COLO668 (cell line): ENCODE measurements around the gene AUTS2.

Experiments used
- DNase-seq: peaks from one replicate; lab custom pipeline; 2025; ENCODE audit not compliant: unreplicated experiment; lab: John Stamatoyannopoulos, UW

AUTS2 gene

DNA sequence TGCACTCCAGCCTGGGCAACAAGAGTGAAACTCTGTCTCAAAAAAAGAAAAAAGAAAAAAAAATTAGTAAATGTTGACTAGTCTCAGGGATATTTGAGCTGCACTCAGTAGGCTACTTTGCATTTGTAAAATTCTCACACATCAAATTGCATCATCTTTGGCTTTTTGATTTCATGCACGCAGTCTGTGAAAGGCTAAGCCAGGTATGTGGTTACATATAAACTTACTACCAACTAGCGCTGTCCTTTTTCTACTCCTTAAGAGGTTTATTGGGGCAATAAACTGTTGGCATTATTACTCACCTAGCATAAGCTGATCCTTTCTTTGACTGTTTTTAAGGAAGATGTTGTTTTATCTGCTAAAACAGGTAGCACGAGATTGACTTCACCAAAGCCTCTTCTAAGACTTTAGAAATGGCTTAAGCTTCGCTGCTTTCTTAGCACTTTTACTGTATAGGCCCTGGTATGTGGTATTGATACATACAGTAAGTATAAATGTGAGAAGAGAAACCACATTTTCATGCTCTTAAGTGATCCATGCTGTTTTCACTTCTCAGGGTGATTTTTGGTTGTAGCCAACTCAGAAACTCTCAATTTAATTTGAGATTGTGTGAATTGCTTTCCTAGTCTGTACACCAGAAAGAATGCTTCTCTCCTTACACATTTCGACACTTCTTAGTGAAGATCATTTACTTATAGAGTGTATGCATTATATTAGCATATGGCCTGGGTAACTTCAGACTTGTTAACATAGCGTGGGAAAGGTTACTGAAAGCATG, 323.9 kb downstream of the AUTS2 start:
- DNase-seq, result no peak

DNA sequence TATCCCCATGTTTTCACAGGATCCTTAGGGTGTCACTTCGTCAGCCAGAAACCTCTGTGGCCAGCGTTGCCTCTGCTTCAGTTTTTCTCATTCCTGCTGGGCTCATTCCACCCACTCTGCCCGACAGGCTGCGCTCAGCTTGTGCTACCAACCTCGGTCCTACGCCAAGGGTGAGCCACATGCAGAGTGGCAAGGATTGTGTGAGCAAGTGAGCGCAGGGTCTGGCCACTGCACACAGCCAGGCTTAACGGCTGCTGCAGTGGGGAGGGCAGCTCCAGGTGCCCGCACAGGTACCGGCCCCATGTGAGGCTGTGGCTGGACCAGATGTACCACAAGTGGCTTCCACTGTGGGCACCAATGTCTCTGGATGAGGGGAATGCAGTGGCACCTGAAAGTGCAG, 329.2 kb downstream of the AUTS2 start:
- DNase-seq, result no peak

DNA sequence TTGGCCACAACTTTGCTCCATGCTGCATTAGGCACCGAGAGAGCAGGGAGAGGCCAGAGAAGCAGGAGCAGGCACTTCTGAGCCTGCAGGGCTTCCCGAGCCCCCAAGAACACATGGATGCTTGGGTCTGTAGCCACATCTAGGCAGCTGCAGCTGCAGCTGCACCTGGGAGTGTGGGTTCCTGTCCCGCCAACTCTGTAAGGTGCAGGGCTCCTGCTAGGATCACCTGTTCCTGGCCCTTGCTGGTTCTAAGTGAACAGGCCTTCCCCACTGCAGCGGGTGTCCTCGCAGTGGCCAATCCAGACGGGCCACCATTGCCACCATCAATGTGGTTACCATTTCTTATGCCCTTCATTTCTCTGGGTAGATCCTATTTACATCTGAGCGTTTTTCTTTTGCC, 330.3 kb downstream of the AUTS2 start:
- DNase-seq, result no peak

DNA sequence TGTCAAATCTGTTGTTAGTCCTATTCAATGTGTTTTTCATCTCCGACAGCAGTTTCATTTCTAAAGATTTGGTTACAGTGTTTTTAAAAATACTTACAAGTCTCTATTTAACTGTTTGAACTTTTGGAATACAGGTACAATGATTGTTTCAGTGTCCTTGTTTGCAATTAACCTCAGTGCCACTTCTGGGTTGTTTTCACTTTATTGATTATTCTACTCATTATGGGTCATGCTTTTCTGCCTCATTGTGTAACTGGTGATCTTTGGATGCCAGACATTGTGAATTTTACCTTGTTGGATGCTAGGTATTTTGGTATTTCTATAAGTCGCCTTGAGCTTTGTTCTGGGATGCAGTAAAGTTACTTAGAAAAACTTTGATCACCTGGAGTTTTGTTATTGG, 331.3 kb downstream of the AUTS2 start:
- DNase-seq, result no peak

DNA sequence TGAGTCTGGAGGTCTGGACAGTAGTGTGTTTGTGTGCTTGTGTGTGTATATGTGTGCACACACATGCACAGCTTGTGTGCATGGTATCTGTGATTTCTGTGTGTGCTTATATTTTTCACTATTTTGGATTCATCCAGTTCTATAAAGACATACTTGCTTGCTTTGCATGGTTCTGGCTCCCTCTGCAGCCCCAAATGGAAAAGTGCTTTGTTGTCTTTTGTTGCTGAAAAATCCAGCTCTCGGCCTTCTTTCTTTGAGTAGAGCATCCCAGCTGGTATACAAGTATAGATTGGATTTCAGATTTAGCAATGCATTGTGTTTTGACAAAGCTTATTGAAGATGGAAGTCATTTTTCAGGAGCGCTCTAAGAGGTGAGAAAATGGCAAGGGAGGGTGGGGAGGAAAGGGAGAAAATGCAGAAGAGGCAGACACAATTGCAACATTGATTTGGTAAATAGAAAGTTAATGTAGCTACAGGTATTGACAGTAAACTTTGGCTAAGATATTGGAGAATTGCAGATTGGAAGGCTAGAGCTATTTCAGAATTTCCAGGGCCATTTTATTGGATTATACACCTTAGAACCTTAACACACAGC, 333.9 kb downstream of the AUTS2 start:
- DNase-seq, result peak; percentile 21

DNA sequence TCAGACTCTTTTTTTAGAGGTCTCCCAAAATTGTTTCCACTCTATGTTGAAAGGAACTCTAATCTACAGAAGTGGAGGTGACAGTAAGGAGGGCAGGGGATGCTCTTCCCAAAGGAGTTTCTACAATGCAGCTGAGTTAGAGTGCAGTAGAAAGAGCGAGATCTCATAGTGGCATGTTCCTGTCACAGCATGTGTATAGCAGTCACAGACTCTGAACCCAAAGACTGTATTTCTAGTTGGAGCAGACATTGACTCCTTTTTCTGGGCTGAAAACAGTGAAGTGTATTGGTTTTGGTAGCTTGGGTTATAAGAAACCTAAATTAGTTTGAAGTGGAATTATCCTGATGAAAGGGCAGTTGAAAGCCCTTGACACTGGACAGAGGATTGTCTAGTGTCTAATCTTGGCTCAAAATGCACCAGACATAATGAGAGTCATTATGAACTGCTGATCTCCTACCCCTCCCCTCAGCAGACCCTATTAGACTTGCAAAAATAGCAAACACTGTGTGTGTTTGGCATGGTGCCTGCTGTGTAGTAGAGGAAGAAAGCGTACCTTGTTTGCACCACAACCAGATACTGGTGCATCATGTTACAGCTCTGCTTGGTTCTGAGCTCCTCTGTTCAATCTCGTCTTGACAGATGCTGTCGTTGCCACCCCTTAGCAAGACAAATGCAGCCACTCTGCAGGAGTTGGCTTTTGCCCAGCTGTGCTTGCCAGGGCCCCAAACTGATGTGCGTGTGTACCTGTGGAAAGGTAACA, 336.0 kb downstream of the AUTS2 start:
- peak; percentile 44 for DNase-seq

DNA sequence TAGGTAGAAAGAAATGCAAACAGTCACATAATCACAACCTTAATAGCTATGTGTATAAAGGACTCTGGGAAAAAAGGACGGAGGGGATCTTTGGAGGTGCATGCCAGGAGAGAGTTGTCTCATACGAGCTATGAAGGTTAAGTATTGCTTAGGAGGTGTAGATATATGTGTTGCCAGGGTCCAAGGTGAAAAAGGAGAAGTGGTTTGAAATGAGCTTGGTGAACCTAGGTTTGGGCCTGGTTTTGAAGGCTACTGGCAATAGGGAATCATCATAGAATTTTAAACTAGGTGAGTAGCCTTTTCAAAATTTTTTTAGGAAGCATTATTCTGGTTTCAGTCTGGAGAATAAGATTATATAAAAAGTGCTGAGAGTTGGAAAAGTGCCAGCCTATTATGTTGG, 336.8 kb downstream of the AUTS2 start:
- no peak for DNase-seq

DNA sequence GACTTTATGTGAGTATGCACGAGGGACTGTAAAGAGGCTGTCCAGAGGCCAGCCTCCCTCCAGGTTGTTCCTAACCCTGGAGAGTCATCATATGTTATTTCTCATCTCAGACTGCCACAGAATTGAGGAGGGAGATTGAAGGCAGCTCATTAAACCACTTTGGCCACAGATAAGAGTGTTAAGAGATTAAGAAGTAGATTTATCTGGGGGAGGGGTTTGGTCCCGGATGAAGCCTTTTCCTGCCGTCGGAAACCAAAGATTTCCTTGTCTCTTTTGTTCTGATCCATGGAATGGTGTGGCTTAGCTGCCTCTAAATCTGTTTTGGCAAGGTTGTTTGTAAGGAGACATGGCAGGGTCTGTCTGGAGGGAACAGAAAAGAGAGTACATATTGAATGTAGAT, 338.8 kb downstream of the AUTS2 start:
- no peak for DNase-seq

DNA sequence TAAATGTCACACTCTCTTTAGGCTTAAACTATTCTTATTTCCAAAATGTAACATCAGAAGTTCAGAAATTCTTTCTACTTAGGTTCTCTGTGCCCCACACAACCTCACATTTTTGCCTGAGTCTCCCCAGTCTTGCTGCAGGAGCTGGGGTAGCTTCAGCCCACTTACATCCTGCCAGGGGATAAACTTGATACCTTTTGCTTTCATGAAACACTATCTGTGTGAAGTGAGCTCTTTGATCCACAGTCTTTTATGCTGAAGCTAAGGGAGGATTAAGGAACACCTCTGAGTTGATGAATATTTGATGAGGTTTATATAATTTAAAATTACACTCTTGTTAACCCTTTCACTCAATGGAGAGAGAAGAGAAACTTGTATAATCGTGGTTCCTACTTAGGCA, 341.0 kb downstream of the AUTS2 start:
- DNase-seq, result no peak

DNA sequence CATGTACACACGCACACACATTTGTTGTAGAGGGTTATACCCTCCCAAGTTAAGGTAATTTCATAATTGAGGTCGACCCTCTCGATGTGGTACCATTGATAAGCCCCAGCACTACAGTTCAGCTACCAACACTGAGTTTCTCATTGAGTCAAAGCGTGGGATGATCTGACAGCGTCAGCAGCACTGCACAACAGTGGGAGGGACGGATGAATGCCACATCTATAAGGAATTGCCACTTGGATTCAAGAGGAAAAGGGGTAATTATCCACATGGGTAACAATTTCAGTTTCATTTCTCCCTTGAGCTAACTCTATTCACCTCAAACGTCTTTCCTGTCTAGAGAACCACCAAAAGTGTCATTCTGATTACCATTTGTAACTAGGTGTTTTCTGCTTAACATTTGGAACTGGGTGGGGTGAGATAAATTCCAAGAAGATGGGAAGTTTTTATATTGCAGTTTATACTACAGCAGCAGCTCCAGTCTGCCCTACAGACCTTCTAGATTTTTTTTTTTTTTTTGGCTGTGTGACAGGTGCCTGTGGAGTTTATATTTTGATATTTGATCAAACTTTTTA, 342.9 kb downstream of the AUTS2 start:
- DNase-seq, result no peak

DNA sequence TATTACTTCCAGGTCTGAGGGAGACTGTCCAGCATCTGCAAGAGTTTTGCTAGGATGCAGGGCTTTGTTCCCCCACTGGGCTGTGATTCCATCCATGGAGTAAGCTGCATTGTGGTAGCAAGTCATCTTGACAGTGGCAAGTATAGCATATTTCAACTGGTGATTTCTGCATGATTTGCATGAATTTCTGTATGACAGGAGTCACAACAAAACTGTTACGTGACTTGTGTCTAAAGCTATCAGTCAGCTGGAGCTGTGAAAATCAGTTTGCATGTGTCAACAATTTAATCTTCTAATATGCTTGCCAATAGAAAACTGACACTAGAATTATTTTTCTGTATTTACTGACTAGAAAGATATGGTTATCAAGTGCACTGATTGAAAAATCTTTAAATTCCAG, 344.3 kb downstream of the AUTS2 start:
- DNase-seq, result no peak

DNA sequence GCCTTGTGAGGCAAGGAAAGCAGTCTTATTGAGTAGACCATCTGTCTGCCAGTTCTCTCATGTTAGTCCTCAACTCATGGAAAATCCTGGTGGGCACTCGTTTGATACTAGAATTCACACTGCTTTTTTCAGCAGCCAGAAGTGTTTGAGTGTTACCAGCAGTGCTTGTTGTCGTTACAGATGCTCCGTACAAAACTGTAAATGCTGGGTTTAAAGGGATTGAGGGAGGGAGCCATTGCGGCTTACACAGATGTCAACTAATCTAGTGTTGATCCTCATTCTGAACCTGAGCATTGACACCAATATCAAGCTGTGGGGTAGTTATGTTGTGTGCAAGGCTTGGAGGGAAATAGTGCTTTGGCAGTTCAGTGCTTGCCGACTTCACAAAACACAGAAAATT, 348.6 kb downstream of the AUTS2 start:
- no peak for DNase-seq

DNA sequence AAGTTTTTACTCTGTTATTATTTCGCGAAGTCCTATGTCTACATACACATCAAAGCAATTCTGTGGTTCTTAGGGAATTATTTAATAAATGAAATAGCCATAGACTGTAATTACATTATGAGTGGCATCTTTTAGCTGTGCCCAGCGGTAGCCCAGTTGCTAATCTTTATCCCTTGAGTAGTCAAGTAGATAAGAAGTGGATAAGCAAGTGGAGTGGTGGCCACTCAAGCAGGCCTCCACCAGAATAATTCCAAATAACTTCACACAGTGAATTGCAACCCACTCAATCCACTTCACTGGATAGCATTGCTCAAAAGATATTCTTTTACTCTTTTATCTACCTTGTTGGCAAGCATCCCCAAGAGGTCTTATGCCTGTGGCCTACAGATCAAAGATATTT, 349.7 kb downstream of the AUTS2 start:
- no peak for DNase-seq

DNA sequence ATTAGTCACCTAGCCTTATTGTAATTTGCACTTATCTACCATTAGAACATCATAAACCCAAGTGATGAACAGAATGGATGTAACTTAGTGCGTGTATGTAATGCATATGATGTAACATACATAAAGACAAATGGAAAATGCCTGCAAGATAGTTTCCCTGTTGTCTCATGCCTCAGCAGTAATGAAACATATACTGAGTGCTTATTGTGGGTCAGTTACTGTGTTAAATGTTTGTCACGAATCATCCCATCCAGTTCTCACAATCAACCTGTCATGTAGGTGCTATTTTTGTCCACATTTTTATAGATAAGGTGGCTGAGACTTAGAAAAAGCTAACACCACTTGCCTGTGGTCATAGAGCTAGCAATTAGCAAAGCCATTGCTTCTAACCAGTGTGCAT, 350.8 kb downstream of the AUTS2 start:
- no peak for DNase-seq

DNA sequence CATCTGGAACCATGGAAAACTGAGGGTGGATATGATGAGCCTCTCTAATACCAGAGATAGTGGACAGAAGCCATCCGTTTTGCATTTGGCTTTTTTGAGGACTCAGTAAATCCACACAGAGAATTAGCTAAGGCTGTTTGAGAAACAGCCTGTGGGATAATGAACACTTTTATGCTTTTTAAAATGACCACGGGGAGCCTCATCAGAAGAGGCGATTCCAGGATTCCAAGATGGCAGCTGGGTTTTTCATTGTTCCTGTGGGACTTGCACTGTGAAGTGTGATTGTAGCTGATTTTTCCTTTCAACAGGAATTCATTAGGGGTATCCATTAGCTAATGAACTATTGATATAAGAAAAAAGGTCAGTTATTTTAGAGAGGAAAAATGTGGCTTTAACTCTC, 353.2 kb downstream of the AUTS2 start:
- DNase-seq, result no peak

DNA sequence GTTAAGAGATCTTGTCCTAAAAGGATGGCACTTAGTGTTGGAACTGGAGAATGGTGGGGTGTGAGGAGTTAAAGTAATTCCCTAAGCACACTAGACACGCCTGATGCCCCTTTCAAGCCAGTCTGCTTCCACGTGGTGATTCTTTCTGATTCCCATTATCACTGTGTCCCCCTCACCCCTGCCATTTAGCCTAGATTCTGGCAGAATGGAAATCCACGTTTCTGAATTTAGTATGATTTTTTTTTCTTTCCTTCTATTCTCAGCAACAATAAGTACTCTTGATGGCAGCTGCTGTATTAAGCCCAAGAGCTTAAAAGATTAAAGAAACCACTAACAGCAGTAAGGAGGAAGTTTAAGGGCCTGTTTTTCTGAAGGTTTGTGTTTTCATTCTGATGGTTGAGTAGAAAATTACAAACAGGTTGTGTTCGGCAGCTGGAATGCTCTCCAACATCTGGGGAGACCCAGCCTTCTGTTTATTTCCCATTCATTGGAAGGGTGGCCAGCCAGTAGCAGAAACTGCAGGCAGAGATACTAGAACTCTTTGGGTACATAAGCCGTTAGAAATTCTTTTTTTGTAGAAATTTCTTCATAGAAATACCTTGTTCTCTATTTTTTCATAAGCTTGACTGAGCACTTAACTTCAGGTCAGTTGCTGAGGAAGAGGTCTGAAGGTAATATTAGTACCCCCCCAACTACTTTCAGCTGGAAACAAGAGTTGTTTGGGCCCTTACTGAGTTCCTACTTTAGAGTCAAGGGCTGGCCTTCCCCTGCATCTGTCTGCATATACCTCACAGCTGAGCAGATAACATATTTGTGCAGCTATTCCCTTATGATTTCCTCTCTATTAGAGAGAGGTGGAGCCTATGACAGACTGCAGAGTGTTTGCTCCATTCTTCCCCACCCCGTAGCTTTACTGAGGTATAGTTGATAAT, 355.1 kb downstream of the AUTS2 start:
- no peak for DNase-seq

DNA sequence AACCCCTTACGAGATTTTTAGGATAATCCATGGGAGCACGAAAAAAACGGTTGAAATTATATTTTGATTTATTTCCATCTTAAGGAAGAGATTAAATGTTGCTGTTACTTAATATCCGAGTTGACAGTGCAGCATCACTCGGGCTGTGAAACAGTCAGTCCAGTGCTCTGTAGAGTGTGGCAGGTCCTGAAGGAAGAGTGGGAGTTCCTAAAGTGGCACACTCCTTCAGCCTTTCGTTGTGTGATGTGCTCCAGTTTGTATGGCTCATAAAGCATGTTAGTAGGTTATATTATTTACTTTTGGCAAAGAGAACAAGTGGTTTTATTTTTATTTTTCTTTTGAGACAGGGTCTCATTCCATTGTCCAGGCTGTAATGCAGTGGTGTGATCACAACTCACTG, 358.3 kb downstream of the AUTS2 start:
- no peak for DNase-seq

DNA sequence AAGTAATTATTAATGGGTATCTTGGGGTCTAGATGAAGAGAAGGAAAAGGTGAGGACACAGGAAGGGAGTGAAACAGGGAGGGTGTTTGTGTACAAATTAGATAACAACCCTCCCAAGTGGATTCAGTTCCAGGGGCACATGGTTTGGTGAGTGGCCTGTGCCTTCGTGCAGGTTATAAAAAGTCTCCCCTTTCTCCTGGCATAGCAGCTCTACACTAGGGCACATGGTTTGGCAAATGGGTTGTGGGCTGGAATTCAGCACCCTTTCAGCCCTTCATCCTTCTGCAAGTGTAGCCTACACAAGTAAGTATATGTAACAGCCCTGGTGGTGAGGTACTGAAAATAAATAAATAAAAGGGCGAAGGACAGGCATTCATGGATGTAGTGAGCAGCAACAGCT, 359.4 kb downstream of the AUTS2 start:
- DNase-seq, result no peak

DNA sequence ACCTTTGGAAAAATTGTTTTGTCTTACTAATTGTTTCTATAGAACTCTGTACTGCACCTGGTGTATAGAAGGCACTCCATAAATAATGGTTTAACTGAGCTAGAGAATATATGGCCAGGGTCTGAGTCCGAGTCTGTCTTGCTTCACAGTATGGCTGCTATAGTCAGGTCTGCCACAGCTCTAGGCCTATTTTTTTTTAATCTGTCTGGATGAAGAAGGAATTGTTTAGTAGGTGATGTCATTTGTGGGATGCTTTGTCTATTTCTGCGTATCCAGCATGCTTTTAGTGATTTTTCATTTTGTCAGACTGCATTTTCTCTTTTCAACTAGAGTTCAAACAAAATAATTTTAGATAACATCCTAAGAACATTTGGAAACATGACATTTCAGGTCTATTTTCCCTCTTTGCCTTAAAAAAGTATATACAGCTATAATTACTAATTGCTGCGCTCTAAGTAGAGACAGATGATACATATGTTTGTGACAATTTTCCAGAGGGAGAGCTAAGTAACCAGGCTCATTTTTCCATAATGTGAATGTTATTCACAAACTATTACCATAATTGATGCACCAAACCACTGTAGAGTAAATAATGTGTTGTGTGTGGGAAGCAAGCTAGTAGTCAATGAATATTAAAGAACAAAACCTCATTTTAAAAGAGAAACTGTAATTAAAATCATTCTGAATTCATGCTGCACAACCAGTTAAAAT, 361.7 kb downstream of the AUTS2 start:
- no peak for DNase-seq

DNA sequence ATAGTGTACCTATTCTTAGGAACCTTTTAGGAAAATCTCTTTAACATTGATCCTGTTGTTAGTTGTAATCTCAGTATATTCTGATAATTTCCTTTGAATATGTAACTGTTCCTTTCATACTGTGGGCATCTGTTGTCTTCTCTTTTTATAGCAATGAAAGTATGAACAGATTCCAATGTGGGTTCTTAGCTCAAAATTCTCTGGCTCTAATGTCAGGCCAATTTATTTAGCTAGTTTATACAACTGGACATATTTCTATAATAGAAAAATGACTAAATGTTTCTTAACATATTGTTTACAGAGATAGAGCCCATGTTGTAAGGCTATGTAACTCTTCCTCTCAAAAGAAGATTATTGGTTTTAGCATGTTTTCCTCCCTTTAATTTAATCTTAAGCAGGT, 363.2 kb downstream of the AUTS2 start:
- DNase-seq, result no peak
